NCI-H2227 (cell line): ENCODE measurements around the gene OXER1.
A peak's percentile ranks its signal among the peaks of the same experiment; 100 is the strongest.

Experiments used
- DNase-seq: peaks from one replicate; lab custom pipeline; 2025; ENCODE audit not compliant: unreplicated experiment; lab: John Stamatoyannopoulos, UW

OXER1 gene

DNA sequence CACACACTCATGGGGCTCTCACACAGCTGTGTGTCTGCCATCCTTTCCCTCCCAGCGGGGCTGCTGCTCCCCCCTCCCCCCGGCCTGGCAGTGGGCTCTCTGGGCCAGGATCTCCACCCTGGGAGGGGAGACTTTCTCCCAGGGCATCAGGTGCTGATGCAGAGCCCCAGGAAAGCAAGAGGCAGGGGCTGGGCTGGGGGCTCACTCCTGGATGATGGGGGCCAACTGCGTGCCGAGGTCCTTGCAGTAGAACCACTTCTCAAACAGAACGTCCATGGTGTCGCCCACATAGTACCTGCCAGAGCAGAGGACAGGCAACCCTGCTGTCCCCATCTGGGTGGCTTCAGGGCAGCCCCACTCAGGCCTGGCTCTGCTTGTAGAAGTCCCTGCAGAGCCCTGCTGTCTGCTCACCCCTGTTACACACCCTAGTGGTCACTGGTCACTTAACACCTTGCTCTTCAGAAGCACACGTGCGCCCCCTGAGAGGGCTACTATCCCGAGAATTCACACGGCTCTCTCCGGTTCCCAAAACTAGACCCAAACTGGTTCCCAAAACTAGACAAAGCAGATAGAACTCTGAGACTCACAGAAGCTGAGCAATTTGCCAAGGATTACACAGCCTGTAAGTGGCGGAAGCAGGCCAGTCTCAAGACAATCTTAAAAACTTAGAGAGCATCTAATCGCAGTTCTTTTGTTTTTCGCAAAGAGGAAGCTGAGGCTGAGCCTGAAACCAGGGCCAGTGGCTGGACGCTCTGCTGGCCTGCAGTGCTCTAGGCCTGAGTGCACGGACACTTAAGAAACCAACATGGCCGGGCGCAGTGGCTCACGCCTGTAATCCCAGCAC, 6.6 kb upstream of the OXER1 start:
- DNase-seq = peak; percentile 23

DNA sequence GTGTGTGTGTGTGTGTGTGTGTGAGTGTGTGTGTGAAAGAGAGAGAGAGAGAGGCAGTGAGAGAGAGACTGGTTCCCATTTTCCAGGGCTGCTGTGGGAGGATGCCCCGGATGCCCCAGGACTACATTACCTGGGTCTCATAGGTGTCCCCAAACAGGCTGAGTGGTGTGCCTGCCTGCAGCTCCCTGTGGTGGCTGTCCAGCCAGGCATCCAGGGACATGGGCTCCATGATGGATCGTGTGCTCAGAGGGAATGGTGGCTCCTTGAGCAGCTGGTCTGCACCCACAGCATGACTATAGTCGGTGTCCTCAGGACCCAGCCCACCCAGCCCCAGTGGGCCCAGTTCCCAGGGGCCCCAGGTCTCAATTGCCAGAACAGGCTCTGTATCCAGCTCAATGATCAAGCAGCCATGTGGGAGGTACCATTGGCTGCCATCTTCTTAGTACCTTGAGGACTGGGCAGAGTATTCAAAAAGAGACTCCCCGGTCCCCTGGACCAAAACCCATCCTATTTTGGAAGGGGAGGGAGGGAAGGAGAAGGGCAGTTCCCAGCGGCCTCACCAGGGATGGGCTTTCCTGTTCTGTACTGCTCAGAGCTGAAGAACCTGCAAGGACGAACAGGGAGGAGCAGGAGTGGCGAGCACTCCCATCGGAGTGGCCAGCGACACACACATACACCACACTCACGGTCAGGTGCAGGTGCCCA, 5.8 kb upstream of the OXER1 start:
- no peak for DNase-seq

DNA sequence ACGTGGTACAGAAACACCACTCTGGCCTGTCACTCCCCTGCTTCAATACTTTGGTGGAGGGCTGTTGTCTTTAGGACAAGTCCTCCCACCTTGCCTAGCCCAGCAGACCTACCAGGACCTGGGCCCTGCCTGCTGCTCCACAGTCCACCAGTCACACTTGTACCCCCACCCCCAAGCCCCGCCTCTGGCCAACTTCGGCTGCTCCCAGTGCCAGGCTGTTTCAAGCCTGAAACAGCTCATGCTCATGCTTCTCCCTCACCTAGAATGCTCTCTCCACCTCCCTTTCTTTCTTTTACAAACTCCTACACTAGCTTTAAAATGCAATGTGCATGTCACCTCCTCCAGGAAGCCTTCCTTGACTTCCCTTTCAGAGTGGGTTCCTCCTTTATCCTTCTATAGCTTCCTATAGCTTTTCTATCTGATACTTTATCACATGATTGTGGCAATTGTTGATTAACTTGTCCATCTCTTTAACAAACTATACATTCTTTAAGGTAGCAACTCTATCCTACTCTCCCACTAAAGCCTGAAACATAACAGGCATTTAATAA, 4.8 kb upstream of the OXER1 start:
- DNase-seq = no peak

DNA sequence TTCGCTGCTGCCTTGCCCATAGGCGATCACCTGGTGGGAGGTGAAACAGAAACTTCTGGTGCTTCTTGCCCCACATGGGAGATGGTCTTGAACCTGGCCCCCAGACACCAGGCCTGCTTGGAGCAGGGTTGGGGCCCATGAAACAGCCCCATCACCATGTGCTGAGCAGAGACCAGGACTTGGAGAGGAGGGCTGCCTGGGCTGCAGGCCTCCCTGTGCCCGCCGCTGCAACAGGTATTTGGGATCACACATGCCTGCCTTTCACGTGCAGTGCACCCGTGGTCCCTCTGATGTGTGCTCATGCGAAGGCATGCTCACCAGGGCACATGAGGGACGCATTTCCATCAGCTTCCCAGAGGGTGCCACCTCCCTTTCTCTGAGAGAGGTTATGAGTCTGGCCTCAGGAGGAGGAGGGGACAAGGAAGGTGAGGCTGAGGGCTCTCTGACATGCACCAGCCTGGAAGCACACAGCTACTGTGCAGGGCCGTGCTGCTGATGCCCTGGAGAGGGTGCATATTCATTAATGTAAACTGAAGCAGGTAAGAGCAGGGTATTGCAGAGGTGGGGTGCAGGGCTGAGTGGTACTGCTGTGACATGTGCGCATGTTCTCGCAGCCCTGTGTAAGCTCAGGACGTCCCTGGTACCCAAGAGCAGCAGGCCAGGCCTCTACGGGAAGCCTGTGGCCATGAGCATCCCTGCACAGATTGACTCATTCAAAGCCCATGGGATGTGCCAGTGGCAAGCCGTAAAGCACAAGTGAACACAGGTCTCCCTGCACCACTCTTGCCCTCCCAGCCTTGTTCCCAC, 4.2 kb upstream of the OXER1 start:
- no peak for DNase-seq

DNA sequence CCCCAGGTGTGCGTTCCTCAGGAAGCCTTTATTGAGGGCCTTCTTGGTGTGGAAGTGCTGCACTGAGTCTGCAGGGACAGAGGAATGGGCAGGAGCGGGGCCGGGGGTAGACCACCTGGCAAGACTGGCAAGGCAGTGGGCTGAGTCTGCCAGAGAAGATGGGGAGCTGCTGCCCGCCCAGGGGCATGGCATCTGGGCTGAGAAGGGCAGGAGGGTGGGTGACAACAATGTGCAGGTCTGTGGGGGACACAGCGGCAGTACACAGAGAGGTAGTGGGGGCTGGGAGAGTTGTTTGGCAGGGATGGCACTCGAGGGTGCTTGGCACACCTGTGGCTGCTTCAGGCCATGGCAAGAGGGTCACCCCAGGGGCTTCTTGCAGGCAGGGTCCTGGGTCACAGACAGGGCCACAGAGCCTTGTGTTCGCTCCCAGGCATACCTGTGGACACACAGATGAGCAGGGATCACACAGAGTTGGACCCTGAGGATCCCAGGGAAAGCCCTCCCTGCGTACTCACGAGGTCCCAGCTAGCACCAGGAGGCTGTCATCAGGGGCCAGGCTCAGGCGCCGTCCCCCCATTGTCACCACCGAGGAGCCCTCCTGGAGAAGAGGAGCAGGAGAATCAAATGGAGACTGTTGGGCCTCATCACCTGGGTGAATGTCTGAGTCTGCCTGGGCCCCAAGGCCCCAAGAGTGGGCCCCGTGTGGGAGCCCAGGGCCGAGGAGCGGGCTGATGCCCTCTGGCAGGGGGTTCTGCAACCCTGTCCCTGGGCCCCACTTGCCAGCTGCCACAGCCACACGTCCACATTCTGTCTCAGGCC, 3.4 kb upstream of the OXER1 start:
- no peak for DNase-seq

- DNase-seq = no peak
Measured at GRCh38 chr2:42765686-42766085, 1.8 kb upstream of the OXER1 start.

GRCh38 chr2:42764901-42765300, 966 bp upstream of the OXER1 start:
- DNase-seq = no peak

GRCh38 chr2:42762823-42763804, 821 bp downstream of the OXER1 start:
- DNase-seq = no peak

DNA sequence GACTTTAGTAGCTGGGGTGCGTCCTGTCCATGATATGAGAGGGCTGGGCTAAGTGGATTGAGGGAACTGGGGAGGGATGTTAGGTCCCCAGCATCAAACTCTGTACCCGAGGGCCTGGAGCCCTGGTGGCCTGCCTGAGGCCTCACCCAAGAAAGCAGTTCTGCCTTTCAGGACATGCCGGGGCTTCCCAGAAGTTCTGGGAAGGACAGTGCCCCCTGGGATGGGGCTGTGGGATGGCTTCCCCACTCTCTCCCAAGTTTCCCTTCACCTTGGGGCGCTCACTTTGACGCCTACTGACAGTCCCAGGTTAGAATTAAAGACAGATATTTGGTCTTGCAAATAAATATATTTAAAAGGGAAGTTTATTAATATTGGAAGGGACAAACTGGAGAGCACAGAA, 1.8 kb downstream of the OXER1 start:
- DNase-seq = no peak

GRCh38 chr2:42761554-42761953, 2.4 kb downstream of the OXER1 start:
- no peak for DNase-seq

- DNase-seq = no peak
Measured at GRCh38 chr2:42758751-42759150, 5.2 kb downstream of the OXER1 start.

GRCh38 chr2:42757981-42758740, 5.8 kb downstream of the OXER1 start:
- no peak for DNase-seq

DNA sequence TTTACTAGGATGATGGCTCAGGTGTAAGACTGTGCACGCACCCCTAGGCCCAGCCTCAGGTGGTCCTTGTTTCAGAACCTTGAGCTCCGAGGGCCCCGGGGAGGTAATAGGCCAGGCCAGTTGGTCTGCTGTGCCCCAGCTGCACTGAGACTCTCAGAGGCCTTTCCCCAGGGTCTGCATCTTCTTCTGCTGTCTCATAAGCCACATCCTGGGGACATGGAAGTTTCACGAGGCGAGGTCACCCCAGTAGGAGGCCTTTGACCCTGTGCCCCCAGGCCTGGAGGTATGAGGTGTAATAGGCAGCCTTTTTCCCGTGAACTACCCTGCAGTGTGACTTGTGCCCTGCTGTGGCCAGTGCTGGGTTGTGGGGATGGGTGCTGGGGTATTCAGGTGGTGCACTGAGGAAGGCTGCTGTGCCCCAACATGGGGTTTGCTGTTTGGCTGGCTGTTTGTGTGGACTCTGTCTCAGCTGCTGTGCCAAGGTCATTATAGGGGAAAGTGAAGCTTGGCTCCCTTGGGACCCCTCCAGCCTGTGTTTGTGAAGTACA, 6.9 kb downstream of the OXER1 start:
- DNase-seq = no peak

GRCh38 chr2:42756150-42756775, 7.7 kb downstream of the OXER1 start:
- no peak for DNase-seq

- no peak for DNase-seq
Measured at GRCh38 chr2:42755191-42755880, 8.6 kb downstream of the OXER1 start.

DNA sequence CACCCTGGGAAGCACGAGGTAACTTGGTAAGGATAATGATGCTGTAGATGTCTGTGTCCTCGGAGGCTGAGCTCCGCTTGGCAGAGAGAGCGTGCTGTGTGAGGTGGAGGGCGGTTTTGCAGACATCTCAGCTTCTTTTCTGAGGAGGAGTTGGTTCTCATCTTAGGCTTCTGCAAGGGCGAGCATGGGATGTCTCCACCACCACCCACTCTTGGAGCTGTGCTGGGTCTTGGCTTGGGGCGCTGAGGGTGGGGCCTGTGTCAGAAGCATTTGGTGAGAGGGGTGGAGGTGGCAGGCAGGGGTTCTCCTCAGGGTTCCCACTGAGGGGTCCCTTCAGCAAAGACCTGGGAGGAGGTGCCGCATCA, 9.2 kb downstream of the OXER1 start:
- no peak for DNase-seq

DNA sequence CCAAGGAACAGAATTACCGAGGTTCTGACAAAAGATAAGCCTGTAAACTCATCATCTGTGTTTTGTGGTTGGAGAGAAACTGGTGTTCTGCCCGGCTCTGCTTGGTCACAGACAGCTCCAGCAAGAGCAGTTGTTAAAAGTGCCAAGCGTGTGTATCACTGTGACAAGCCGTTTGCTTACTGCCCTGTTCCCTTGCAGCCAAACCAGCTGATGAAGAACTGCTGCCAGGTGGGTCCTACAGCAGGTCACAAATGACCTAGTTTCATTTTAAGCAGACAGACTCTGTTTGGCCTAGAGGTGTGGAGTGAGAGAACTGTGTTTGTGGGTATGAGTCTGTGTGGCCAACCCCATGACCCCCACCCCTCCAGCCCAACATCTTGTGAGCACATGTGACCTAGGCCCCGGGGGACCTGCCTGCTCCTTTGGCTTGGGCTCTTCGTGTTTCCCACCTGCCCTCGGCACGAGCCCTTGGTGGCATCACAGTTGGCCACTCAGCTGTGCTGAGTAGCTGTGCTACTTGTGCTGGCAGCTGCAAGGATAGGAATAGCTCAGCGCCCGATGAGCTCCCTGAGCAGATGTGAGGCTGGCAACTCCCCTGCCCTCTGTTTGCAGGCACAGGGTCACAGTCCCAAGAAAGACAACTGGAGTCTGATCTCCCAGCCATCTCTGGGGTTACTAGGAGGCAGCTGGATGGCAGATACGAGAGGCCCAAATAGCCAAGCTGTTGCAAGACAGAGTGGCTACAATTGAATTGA, 9.7 kb downstream of the OXER1 start:
- DNase-seq = no peak
